ENCODE results near the gene PLCG1. TPM values are rescaled to one million over a fixed set of nuclear protein-coding genes. Genes with fewer than 3 reads are reported as not detected.

Gene PLCG1
- total and polyA plus RNA-seq, 2 of the 8 experiments (the other 6 are each of a cell fraction or from before 2014, with no cell fraction given), result 103 to 154 TPM

GRCh38 chr20:41111578-41111951 lies 25.8 kb upstream of the PLCG1 start (continued):
- TF ChIP-seq MAX (IDR thresholded peaks at IDR 0.05), result no peak
